HepG2 (cell line): ENCODE results near the gene LAX1. TPM values are rescaled to one million over a fixed set of nuclear protein-coding genes. Genes with fewer than 3 reads are reported as not detected.

Source experiments
- ATAC-seq: fragments of 200-7000 bp; cut with Tn5 transposase; 3 replicates; pipeline ENCODE4 v1.9.1; 2020; ENCODE audit warnings: mild to moderate bottlenecking, moderate library complexity
- BruUV-seq: library from RNA; stranded (reverse); fragments of 400-500 nt; replicated peaks from 2 replicates; lab custom pipeline; 2021; lab: Mats Ljungman, UMichigan
- CTCF ChIA-PET: fragments of 300-600 bp; formaldehyde crosslinking; extraction: SDS; loops from one replicate; lab custom pipeline; 2021; ENCODE audit warnings: low total read pairs, inconsistent platforms, low intra/inter-chr PET ratio; lab: Yijun Ruan, JAX
- POLR2A ChIA-PET: fragments of 350-600 bp; sonication (Branson Sonifier 250); formaldehyde crosslinking; loops from one replicate; lab custom pipeline; 2020; ENCODE audit warnings: antibody characterized with exemption, inconsistent platforms; lab: Yijun Ruan, JAX
- DNase-seq: peaks from one replicate; pipeline ENCODE4 v3.0.0-alpha.2; 2015; ENCODE audit warnings: low spot score
- FAIRE-seq: peaks from 3 replicates; lab custom pipeline; 2011; peaks lifted over from hg19 to GRCh38; lab: Jason Lieb, UNC
- H2AFZ ChIP-seq: one replicate; pipeline ENCODE4 v1.6.1; 2011; ENCODE audit warnings: low read length, inconsistent platforms
- H3K27ac ChIP-seq: fragments of 300-600 bp; 3 replicates; pipeline ENCODE4 v1.8.0; 2011; ENCODE audit warnings: mixed run types, mild to moderate bottlenecking, mixed read lengths, low read length, inconsistent platforms; ENCODE audit not compliant: insufficient read depth; ENCODE audit errors: extremely low read length
- H3K27me3 ChIP-seq, 2 experiments: fragments of 200-600 bp in 1 of 2; 2 replicates in 1 of 2; 3 replicates in 1 of 2; pipeline versions ENCODE4 v1.6.0 to v1.8.0; 2011; ENCODE audit warnings: low read length in 2 of 2, mild to moderate bottlenecking in 2 of 2, moderate library complexity in 2 of 2, inconsistent platforms in 1 of 2; ENCODE audit not compliant: insufficient read depth in 2 of 2, control insufficient read depth in 1 of 2
- H3K36me3 ChIP-seq, 2 experiments: fragments of 200-600 bp in 1 of 2; replicated peaks in 1 of 2; 2 replicates in 1 of 2; 3 replicates in 1 of 2; pipeline versions ENCODE4 v1.5.1 to v1.8.0; 2011; ENCODE audit warnings: low read length in 2 of 2, inconsistent platforms in 1 of 2; ENCODE audit not compliant: insufficient read depth in 2 of 2, control insufficient read depth in 1 of 2
- H3K4me1 ChIP-seq: 2 replicates; pipeline ENCODE4 v1.5.1; 2012; ENCODE audit warnings: low read length, inconsistent platforms; ENCODE audit not compliant: insufficient read depth
- H3K4me2 ChIP-seq: 2 replicates; pipeline ENCODE4 v1.6.0; 2011; ENCODE audit warnings: low read depth, low read length, inconsistent platforms
- H3K4me3 ChIP-seq, 3 experiments: fragments of 200-600 bp in 1 of 3; sonication (generic), shearing (Covaris generic) in 1 of 3; replicated peaks in 1 of 3; 2 replicates each; pipeline ENCODE4 v1.5.1; 2011 to 2016; ENCODE audit warnings: low read length in 3 of 3, inconsistent platforms in 2 of 3, low read depth in 2 of 3, mild to moderate bottlenecking in 2 of 3, control low read depth in 1 of 3, mixed read lengths in 1 of 3; ENCODE audit not compliant: insufficient read depth in 1 of 3
- H3K79me2 ChIP-seq: one replicate; pipeline ENCODE4 v1.6.1; 2011; ENCODE audit warnings: low read length, inconsistent platforms; ENCODE audit not compliant: insufficient read depth
- H3K9ac ChIP-seq: 2 replicates; pipeline ENCODE4 v1.6.0; 2011; ENCODE audit warnings: mild to moderate bottlenecking, low read depth, low read length, inconsistent platforms; ENCODE audit not compliant: insufficient read depth
- H3K9me3 ChIP-seq: 2 replicates; pipeline ENCODE4 v1.5.1; 2012; ENCODE audit warnings: mild to moderate bottlenecking, low read length
- H4K20me1 ChIP-seq: 2 replicates; pipeline ENCODE4 v1.6.0; 2011; ENCODE audit warnings: inconsistent platforms, mild to moderate bottlenecking, low read length, moderate library complexity; ENCODE audit not compliant: insufficient read depth
- ELK4 ChIP-seq: sonication (generic); formaldehyde crosslinking; IDR thresholded peaks from 2 replicates; pipeline ENCODE4 v1.9.0; 2021; ENCODE audit warnings: missing genetic modification reagents, borderline replicate concordance
- GABPA ChIP-seq, 2 experiments: IDR thresholded peaks; 2 replicates each; pipeline ENCODE4 v1.6.1; 2011 to 2016; ENCODE audit warnings: low read depth in 2 of 2, low read length in 1 of 2, missing biosample characterization in 1 of 2, missing genetic modification characterization in 1 of 2
- GATAD1 ChIP-seq: IDR thresholded peaks from 2 replicates; pipeline ENCODE4 v1.6.1; 2016; ENCODE audit warnings: missing genetic modification reagents, missing compliant biosample characterization
- JUN ChIP-seq: sonication (generic); formaldehyde crosslinking; IDR thresholded peaks from 2 replicates; pipeline ENCODE4 v1.4.0; 2020; ENCODE audit warnings: mild to moderate bottlenecking, missing genetic modification reagents
- KDM4B ChIP-seq: sonication (generic); formaldehyde crosslinking; IDR thresholded peaks from 2 replicates; pipeline ENCODE4 v1.4.0; 2020; ENCODE audit warnings: missing genetic modification reagents
- PBX2 ChIP-seq: IDR thresholded peaks from 2 replicates; pipeline ENCODE4 v1.6.1; 2016; ENCODE audit warnings: control low read depth
- SALL1 ChIP-seq: sonication (generic); formaldehyde crosslinking; IDR thresholded peaks from 2 replicates; pipeline ENCODE4 v1.8.0; 2022; ENCODE audit warnings: mild to moderate bottlenecking, missing genetic modification reagents
- SMAD1 ChIP-seq: sonication (generic); formaldehyde crosslinking; IDR thresholded peaks from 2 replicates; pipeline ENCODE4 v1.4.0; 2020; ENCODE audit warnings: missing genetic modification reagents, low read depth, mild to moderate bottlenecking, borderline replicate concordance
- SNAPC2 ChIP-seq: sonication (generic); formaldehyde crosslinking; IDR thresholded peaks from 2 replicates; pipeline ENCODE4 v1.8.1; 2022; ENCODE audit warnings: mild to moderate bottlenecking, missing genetic modification reagents
- TBL1XR1 ChIP-seq: fragments of 150-350 bp; IDR thresholded peaks from 2 replicates; pipeline ENCODE4 v1.6.1; 2014; ENCODE audit warnings: borderline replicate concordance, low read length; ENCODE audit not compliant: partially characterized antibody
- TBX2 ChIP-seq: sonication (generic); formaldehyde crosslinking; IDR thresholded peaks from 2 replicates; pipeline ENCODE4 v1.5.0; 2020; ENCODE audit warnings: missing genetic modification reagents, mild to moderate bottlenecking, borderline replicate concordance
- TGIF2 ChIP-seq: IDR thresholded peaks from 2 replicates; pipeline ENCODE4 v1.6.1; 2016; ENCODE audit warnings: control low read depth, missing compliant biosample characterization
- THYN1 ChIP-seq: sonication (generic); formaldehyde crosslinking; IDR thresholded peaks from 2 replicates; pipeline ENCODE4 v1.8.1; 2023; ENCODE audit warnings: low read depth, mild to moderate bottlenecking, moderate library complexity, missing genetic modification reagents, borderline replicate concordance
- ZFX ChIP-seq: sonication (generic); formaldehyde crosslinking; IDR thresholded peaks from 2 replicates; pipeline ENCODE4 v1.4.0; 2020; ENCODE audit warnings: mild to moderate bottlenecking, low read depth, missing genetic modification reagents, moderate library complexity
- ZNF124 ChIP-seq: sonication (generic); formaldehyde crosslinking; IDR thresholded peaks from 2 replicates; pipeline ENCODE4 v1.4.0; 2020; ENCODE audit warnings: missing genetic modification reagents
- ZNF567 ChIP-seq: sonication (generic); formaldehyde crosslinking; IDR thresholded peaks from 2 replicates; pipeline ENCODE4 v1.8.1; 2023; ENCODE audit warnings: mild to moderate bottlenecking, missing genetic modification reagents, borderline replicate concordance
- ZNF75D ChIP-seq: sonication (generic); formaldehyde crosslinking; IDR thresholded peaks from 2 replicates; pipeline ENCODE4 v1.8.1; 2023; ENCODE audit warnings: missing genetic modification reagents, mild to moderate bottlenecking, borderline replicate concordance
- ZSCAN12 ChIP-seq: sonication (generic); formaldehyde crosslinking; IDR thresholded peaks from 2 replicates; pipeline ENCODE4 v1.9.0; 2021; ENCODE audit warnings: mild to moderate bottlenecking, missing genetic modification reagents
- WGBS: methylation state at CpG from one replicate; pipeline ENCODE4 v1.1.6; 2017; ENCODE audit warnings: low lambda C conversion rate; 5-methylcytosine and 5-hydroxymethylcytosine counted together
- in situ Hi-C: cut with HindIII; loops from 2 replicates; pipeline ENCODE4 v1.10.0; 2017; ENCODE audit warnings: low pct_unique_long_range_greater_than_20kb; ENCODE audit not compliant: extremely low pct_ligation_motif_present
- intact Hi-C: fragments of 100-400 bp; cut with micrococcal nuclease; formaldehyde crosslinking; loops from one replicate; pipeline ENCODE4 v1.10.0; 2022; ENCODE audit not compliant: unreplicated experiment
- polyA plus RNA-seq, 8 experiments: library from polyadenylated mRNA; depleted of rRNA in 3 of 8; stranded (reverse) in 7 of 8; unstranded in 1 of 8; fragments of >200 nt; fragmentation: Illumina TruSeq in 4 of 8; extraction: Trizol in 4 of 8; gene quantifications; 2 replicates each; pipeline versions ENCODE4 v1.2.1 to v1.2.3, GENCODE V29; 2011 to 2016; ENCODE audit warnings: low read depth in 4 of 8, missing spikeins in 1 of 8, mixed read lengths in 1 of 8; ENCODE audit not compliant: insufficient read depth in 1 of 8
- total RNA-seq, 5 experiments: library from RNA; depleted of rRNA; stranded (reverse); fragments of >200 nt; fragmentation: Illumina TruSeq; extraction: Trizol; gene quantifications; 2 replicates each; pipeline ENCODE4 v1.2.3, GENCODE V29; 2016; ENCODE audit warnings: low read depth in 1 of 5
- TF ChIP-seq, protein P1 (sequence below): sonication (generic); formaldehyde crosslinking; IDR thresholded peaks from 2 replicates; pipeline ENCODE4 v1.5.0; 2020; ENCODE audit warnings: mild to moderate bottlenecking, low read depth, missing genetic modification reagents, borderline replicate concordance
- TF ChIP-seq, protein P2 (sequence below): sonication (generic); formaldehyde crosslinking; IDR thresholded peaks from 2 replicates; pipeline ENCODE4 v1.4.0; 2020; ENCODE audit warnings: mild to moderate bottlenecking, low read depth, missing genetic modification reagents

Gene LAX1
- total and polyA plus RNA-seq, 2 of the 13 experiments (the other 11 are each of a cell fraction or from before 2014, with no cell fraction given), result not detected

- no peak for FAIRE-seq
- DNase-seq, result no peak
- H3K4me2 ChIP-seq, result no peak overlapping the region
- no TSS peak for BruUV-seq
- TF ChIP-seq PBX2 (CRISPR knock-in tag) (no peak), GABPA (IDR thresholded peaks at IDR 0.05; ENCODE audit: low read depth, low read length) (no peak), GABPA (CRISPR knock-in tag; IDR thresholded peaks at IDR 0.05; ENCODE audit: low read depth) (no peak), SNAPC2 (no peak), ZNF567 (no peak), THYN1 (no peak), SMAD1 (CRISPR knock-in tag) (no peak), TGIF2 (CRISPR knock-in tag) (no peak), ZNF124 (CRISPR knock-in tag) (no peak), GATAD1 (CRISPR knock-in tag) (no peak), ZNF75D (CRISPR knock-in tag) (no peak), SALL1 (CRISPR knock-in tag) (no peak), TBL1XR1 (no peak), KDM4B (CRISPR knock-in tag) (no peak), ELK4 (CRISPR knock-in tag) (no peak), ZSCAN12 (CRISPR knock-in tag) (no peak), ZFX (CRISPR knock-in tag) (no peak), TBX2 (CRISPR knock-in tag) (no peak), JUN (no peak)
- TF ChIP-seq, protein P1, sequence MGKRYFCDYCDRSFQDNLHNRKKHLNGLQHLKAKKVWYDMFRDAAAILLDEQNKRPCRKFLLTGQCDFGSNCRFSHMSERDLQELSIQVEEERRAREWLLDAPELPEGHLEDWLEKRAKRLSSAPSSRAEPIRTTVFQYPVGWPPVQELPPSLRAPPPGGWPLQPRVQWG (CRISPR knock-in tag), result no peak
- TF ChIP-seq, protein P2, sequence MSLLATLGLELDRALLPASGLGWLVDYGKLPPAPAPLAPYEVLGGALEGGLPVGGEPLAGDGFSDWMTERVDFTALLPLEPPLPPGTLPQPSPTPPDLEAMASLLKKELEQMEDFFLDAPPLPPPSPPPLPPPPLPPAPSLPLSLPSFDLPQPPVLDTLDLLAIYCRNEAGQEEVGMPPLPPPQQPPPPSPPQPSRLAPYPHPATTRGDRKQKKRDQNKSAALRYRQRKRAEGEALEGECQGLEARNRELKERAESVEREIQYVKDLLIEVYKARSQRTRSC (CRISPR knock-in tag), result no peak
- ATAC-seq, result no peak
- 85% methylated on average over 10 of the region's 10 CpGs for WGBS
- no peak overlapping the region for H3K4me3 ChIP-seq
- H3K4me1 ChIP-seq, result no peaks in the 10 kb centered on the region
- H2AFZ ChIP-seq, result no peak overlapping the region
- ChIA-PET POLR2A (no interaction called here), CTCF (no interaction called here)
- H3K9ac ChIP-seq, result no peak overlapping the region
- no peak overlapping the region for H3K27ac ChIP-seq
- in situ Hi-C loops (no loop called here), intact Hi-C loops (no loop called here)
- H3K36me3 ChIP-seq, result peaks cover 0 to 2% of the 10 kb centered on the region in 2 experiments; a peak in 1 of 5 replicates
- no peaks in the 10 kb centered on the region for H3K9me3 ChIP-seq
- H3K27me3 ChIP-seq, result no peaks in the 10 kb centered on the region
- no peaks in the 10 kb centered on the region for H4K20me1 ChIP-seq
- H3K79me2 ChIP-seq, result no peaks in the 10 kb centered on the region
Measured at GRCh38 chr1:203744075-203744972, 20.7 kb upstream of the LAX1 start.
